Omental fat pad (tissue), 4 donors: ENCODE results near the gene DCLK2. TPM values are rescaled to one million over a fixed set of nuclear protein-coding genes. Genes with fewer than 3 reads are reported as not detected.
"Not testable (repeated sequence)": the region's sequence is repeated elsewhere in the genome, so short reads cannot be mapped to it uniquely, and the experiment has no call there.

ENCODE experiments used
- ATAC-seq: fragments of 150-250 bp; one replicate; pipeline ENCODE4 v1.9.1; 2016; ENCODE audit warnings: mild to moderate bottlenecking, moderate library complexity; ENCODE audit not compliant: low FRiP score
- DNase-seq: peaks from one replicate; pipeline ENCODE4 v3.0.0-alpha.2; 2019; ENCODE audit warnings: low spot score
- total RNA-seq, 4 donors: library from RNA; depleted of rRNA; stranded (reverse); fragments of >200 nt; gene quantifications; one replicate each; pipeline ENCODE4 v1.1.0, GENCODE V29; 2016
- TF ChIP-seq, protein P1 (sequence below), 3 donors: fragments of 450-650 bp; IDR thresholded peaks; one replicate each; pipeline ENCODE4 v1.5.1; 2016 to 2017; ENCODE audit warnings: antibody characterized with exemption in 3 of 3, mild to moderate bottlenecking in 3 of 3, moderate library complexity in 2 of 3

The DCLK2 gene
- total RNA-seq, 4 donors from 2014 or later = 4.9 to 8.8 (median 6.7) TPM

DNA sequence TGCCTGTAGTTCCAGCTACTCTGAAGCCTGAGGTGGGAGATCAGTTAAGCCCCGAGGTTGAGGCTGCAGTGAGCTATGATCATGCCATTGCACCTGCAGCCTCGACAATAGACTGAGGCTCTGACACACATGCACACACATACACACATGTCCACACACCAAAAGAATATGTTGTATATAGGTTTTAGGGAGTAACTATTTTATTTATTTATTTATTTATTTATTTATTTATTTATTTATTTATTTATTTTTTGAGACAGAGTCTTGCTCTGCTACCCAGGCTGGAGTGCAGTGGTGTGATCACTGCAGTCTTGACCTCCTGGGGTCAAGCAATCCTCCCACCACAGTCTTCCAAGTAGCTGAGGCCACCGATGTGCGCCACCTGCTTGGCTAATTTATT is 78.3 kb downstream of the DCLK2 start:
- DNase-seq (no peak), ATAC-seq (no peak)
- TF ChIP-seq, protein P1, sequence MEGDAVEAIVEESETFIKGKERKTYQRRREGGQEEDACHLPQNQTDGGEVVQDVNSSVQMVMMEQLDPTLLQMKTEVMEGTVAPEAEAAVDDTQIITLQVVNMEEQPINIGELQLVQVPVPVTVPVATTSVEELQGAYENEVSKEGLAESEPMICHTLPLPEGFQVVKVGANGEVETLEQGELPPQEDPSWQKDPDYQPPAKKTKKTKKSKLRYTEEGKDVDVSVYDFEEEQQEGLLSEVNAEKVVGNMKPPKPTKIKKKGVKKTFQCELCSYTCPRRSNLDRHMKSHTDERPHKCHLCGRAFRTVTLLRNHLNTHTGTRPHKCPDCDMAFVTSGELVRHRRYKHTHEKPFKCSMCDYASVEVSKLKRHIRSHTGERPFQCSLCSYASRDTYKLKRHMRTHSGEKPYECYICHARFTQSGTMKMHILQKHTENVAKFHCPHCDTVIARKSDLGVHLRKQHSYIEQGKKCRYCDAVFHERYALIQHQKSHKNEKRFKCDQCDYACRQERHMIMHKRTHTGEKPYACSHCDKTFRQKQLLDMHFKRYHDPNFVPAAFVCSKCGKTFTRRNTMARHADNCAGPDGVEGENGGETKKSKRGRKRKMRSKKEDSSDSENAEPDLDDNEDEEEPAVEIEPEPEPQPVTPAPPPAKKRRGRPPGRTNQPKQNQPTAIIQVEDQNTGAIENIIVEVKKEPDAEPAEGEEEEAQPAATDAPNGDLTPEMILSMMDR (IDR thresholded peaks at IDR 0.05) = no peak

- ATAC-seq (no peak), DNase-seq (no peak)
- TF ChIP-seq, protein P1 (IDR thresholded peaks at IDR 0.05) = no peak
These were observed 79.8 kb downstream of the DCLK2 start for GRCh38 chr4:150158041-150158440.

DNA sequence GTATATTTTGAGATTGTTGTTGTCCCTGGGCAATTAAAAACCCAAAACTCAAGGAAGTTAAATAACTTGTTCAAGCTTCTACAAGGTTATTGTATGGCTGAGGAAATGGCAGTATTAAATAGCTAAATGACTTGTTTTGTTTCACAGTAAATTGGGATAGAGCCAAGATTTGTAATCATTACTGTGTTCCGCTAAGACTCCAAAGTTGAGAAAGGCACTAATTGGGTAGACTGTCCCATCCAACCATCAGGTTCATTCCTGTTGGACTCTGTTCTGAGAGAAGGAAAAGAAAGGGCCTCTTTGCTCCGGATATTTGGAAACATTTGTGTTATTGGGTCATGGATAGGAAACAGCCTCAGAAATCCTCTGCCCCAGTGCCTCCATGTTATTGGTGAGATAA is 82.2 kb downstream of the DCLK2 start:
- DNase-seq (no peak), ATAC-seq (no peak)
- TF ChIP-seq, protein P1 (IDR thresholded peaks at IDR 0.05) = no peak

GRCh38 chr4:150161109-150161508 is 82.9 kb downstream of the DCLK2 start:
- DNase-seq (no peak), ATAC-seq (no peak)
- TF ChIP-seq, protein P1 (IDR thresholded peaks at IDR 0.05) = no peak

- ATAC-seq = not testable (repeated sequence)
These were observed 83.8 kb downstream of the DCLK2 start for GRCh38 chr4:150162020-150162419.

DNA sequence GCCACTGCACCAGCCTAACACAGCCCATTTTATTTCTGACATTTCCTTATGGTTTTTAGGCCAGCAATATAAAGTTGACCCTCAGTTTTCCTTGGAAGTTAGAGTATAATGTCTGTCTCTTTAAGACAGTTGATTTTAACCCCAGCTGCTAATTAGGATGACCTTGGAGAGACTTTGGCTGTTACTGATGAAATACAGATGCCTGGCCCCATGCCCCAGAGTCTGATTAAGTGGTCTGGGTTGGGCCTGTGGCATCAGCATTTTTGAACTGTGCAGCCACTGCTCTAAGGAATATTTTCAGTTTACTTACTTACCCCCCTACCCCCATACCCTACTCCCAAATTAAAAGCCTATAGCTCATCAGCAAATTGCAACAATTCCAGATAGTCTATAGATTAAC is 85.8 kb downstream of the DCLK2 start:
- TF ChIP-seq, protein P1 (IDR thresholded peaks at IDR 0.05) = no peak
- DNase-seq = no peak
- ATAC-seq = no peak

More at GRCh38 chr4:150162020-150162419, 83.8 kb downstream of the DCLK2 start:
- not testable (repeated sequence) for DNase-seq

GRCh38 chr4:150164956-150165629 is 86.8 kb downstream of the DCLK2 start:
- DNase-seq = no peak
- TF ChIP-seq, protein P1 (IDR thresholded peaks at IDR 0.05) = no peak

More at GRCh38 chr4:150164956-150165629, 86.8 kb downstream of the DCLK2 start:
- no peak for ATAC-seq
